NOMO-1 treated with dmso at 0.1 percent for 144 hours (cell line): ENCODE measurements around the gene GADD45B.
"Not testable (repeated sequence)": the region's sequence is repeated elsewhere in the genome, so short reads cannot be mapped to it uniquely, and the experiment has no call there.

Experiments
- DNase-seq: peaks from one replicate; lab custom pipeline; 2025; ENCODE audit not compliant: unreplicated experiment; lab: John Stamatoyannopoulos, UW

The GADD45B gene

DNA sequence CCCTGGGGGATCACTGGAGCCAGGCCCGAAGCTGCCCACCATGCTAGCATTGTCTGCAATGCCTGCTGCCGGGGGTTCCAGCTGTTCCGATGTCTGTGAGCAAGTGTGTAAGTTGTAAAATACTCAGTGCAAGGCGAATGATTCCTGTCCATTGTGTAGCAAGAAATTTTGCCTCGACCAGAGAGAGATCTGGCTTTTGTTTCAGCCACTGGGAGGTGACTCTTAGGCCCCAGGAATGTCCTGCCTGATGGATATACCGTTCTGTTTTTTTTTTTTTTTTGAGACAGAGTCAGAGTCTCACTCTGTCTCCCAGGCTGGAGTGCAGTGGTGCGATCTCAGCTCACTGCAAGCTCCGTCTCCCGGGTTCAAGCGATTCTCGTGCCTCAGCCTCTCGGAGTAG lies 7.3 kb upstream of the GADD45B start:
- DNase-seq: no peak

DNA sequence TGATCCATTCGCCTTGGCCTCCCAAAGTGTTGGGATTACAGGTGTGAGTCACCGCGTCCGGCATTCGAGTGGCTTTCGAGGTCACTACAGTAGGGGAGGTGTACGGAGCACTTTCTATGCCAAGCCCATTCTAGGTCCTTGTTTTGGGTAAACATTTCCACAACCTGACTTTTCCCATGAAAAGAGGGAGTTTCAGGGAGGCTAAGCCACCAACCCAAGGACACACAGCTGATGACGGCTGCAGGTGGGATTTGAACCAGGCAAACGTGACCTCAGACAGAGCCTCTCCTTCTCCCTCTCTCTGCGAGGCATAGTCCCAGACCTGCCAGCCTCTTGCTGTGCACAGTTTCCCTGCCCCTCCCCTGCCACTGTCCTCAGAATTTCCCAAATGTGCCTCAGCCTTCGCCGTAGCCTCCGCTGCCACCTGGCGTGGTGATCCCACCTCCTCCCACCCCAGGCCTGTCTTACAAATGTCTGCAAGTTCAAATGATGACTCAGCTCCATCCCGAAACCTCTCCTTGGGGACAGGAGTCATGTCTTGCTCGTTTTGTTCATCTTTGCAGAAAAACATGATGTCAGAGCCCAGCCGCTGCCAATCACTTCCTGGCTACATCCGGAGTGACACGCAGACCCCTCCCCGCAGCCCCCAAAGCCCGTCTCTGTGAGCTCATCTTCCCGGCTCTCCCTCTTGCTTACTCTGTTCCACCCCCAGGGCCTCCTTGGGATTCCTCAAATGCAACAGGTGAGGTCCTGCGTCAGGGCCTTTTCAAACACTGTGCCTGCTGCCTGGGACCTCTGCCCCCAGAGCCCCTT lies 6.6 kb upstream of the GADD45B start:
- no peak for DNase-seq

DNA sequence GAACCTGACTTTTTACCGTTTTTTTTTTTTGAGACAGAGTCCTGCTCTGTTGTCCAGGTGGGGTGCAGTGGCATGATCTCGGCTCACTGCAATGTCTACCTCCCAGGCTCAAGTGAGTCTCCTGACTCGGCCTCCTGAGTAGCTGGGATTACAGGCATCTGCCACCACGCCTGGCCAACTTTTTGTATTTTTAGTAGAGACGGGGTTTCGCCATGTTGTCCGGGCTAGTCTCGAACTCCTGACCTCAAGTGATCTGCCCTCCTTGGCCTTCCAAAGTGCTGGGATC lies 6.1 kb upstream of the GADD45B start:
- not testable (repeated sequence) for DNase-seq

- DNase-seq: peak; percentile 70
Measured at GRCh38 chr19:2474232-2475017, 1.5 kb upstream of the GADD45B start.

GRCh38 chr19:2475018-2475701 lies 767 bp upstream of the GADD45B start:
- peak; percentile 49 for DNase-seq

GRCh38 chr19:2476451-2477140 lies 669 bp downstream of the GADD45B start:
- peak; percentile 18 for DNase-seq

DNA sequence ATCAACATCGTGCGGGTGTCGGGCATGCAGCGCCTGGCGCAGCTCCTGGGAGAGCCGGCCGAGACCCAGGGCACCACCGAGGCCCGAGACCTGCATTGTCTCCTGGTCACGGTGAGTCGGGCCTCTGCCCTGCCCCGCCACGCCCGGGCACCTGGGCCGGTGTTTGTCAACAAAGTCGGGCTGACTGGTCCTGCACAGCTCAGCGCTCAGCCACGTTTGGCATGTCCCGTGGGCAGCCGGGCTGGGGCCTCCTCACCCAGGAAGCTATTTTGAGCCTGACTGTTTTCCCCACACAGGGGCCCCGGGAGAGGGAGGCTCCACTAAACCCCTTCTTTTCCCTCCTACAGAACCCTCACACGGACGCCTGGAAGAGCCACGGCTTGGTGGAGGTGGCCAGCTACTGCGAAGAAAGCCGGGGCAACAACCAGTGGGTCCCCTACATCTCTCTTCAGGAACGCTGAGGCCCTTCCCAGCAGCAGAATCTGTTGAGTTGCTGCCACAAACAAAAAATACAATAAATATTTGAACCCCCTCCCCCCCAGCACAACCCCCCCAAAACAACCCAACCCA lies 1.3 kb downstream of the GADD45B start:
- no peak for DNase-seq

- peak; percentile 30 for DNase-seq
Measured at GRCh38 chr19:2477732-2478191, 1.8 kb downstream of the GADD45B start.

DNA sequence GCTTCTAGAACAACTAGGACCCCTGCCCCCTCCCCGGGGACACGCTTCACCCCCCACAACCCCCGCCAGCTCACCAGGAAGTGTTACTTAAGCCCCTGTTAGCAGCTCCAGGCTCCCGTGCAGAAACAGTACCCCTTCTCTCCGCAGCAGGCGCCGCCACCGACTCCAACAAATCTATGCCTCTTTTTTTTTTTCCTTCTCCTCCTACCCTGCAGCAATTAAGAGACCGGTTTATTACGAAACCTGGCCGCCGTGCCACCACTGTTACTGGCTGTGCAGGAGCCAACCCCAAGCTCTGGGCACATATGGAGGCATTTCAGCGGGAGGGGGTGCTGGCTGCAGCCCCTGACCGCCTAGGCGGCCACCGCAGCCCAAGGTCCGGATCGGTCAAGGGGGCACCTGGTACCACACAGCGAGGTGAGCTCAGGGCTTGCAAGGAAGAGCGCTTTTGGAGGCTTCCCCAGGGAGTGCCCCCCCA lies 2.4 kb downstream of the GADD45B start:
- peak; percentile 98 for DNase-seq

DNA sequence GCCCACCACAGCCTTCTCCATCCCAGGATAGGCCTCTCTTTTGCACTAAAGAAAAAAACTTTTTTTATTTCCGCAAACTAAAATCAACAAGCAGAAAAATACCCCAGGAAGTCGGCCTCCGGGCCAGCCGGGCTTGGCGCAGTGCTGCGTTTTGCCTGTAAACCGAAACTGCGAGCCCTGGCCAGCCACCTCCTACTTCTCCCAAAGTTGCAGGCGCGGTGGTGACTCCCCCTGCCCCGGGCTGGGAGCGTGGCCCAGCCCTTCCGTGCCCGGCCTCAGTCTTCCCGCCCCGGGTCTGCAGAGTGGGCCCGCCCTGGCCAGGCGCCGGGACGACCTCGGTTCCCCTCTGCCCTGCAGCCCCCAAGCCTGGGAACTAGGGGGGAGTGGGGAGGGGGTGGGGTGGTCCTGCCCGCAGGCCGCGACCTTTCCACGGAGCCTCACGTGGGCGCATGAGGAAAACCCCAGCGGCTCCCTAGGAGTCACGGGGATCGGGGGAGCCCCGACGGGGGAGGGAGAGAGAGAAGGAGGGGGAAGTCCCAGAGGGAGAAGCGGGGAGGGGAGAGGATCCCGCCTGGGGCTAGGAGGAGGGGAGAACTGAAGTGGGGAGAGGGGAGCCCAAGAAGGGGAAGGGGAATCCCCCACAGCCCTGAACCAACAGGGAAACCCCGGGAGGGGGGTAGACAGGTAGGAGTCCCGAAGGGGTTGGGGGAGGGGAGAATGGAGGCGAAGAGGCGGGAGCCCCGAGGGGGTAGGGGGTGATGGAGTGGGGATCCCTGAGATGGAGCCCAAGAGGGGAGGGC lies 3.0 kb downstream of the GADD45B start:
- peak; percentile 64 for DNase-seq

GRCh38 chr19:2479556-2480194 lies 3.7 kb downstream of the GADD45B start:
- DNase-seq: no peak

DNA sequence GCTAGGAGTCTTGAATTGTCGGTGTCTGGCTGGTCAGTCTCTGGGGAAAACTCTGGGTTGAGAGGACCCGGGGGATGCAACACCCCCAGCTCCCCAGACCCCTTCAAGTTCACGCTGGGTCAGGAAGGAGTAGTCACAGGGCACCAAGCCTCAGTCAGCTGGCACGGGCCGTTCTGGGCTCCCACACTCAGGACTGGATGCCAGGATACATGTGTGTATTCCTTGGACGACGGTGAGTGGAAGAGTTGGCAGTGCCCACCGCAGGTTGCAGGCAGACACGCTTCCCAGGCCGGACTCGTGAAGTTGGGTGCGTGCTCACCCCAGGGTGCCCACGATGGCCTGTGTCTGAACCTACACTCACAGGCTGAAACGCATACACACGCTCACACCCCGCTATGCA lies 5.5 kb downstream of the GADD45B start:
- no peak for DNase-seq

- DNase-seq: no peak
Measured at GRCh38 chr19:2482354-2483038, 6.6 kb downstream of the GADD45B start.

DNA sequence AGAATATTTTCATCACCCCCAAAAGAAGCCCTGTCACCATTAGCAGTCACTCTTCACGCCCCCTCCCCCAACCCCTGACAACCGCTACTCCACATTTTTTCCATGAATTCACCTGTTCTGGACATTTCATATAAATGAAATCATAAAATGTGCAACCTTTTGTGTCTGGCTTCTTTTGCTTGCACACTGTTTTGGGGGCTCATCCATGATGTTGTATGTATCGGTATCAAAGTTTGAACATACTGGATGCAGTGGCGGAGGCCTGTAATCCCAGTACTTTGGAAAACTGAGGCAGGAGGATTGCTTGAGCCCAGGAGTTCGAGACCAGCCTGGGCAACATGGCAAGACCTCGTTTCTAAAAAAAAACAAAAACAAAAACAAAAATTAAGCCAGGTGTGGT lies 7.2 kb downstream of the GADD45B start:
- no peak for DNase-seq

DNA sequence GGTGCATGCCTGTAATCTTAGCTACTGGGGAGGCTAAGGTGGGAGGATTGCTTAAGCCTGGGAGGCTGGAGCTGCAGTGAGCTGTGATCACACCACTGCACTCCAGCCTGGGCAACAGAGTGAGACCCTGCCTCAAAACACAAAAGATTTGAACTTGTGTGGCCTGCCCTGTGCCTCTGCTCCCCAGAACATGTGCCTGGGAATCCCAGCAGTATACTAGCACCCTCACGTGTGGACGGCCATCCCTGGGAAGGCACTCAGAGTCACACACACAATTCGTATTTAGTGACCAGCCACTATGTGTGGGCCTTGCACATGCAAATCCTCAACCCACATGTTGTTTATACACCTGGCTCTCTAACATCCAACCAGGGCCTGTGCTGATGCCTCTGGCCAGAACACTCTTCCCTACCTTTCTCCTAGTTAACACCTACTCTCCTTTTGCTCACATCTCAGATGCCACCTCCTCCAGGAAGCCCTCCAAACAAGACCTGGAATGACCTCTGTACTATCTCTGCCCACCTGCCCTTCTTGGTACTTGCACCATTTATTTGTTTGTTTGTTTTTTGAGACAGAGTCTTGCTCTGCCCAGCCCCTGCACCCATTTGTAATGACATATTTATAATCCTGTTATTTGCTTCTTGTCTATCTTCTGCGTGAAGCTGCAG lies 7.7 kb downstream of the GADD45B start:
- no peak for DNase-seq

- DNase-seq: no peak
Measured at GRCh38 chr19:2484178-2484937, 8.4 kb downstream of the GADD45B start.

DNA sequence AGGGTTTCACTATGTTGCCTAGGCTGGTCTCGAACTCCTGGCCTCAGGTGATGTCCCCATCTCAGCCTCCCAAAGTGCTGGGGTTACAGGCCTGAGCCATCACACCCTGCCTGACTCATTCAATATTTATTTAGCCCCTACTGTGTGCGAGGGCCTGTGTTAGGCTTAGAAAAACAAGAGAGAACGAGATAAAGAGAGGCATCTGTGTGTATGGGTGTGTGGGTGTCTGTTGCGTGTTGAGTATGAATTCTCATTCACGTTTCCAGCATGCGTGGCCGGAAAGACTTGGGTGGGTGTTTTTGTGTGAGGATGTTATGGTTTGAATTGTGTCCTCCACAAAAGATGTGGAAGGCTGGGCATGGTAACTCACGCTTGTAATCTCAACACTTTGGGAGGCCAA lies 9.5 kb downstream of the GADD45B start:
- DNase-seq: no peak

GRCh38 chr19:2487090-2487489 lies 11.2 kb downstream of the GADD45B start:
- DNase-seq: no peak
